Neuron (in vitro differentiated cells): ENCODE results near the gene NRK.
"Not testable (repeated sequence)": the region's sequence is repeated elsewhere in the genome, so short reads cannot be mapped to it uniquely, and the experiment has no call there.

Experiments used
- H2AFZ ChIP-seq: one replicate; pipeline ENCODE4 v1.6.1; 2013; ENCODE audit warnings: low read depth, mild to moderate bottlenecking, inconsistent platforms, low read length, moderate library complexity
- H3K27me3 ChIP-seq: one replicate; pipeline ENCODE4 v1.6.1; 2013; ENCODE audit warnings: low read length; ENCODE audit not compliant: insufficient read depth
- H3K36me3 ChIP-seq: one replicate; pipeline ENCODE4 v1.6.1; 2013; ENCODE audit warnings: low read length; ENCODE audit not compliant: insufficient read depth
- H3K4me1 ChIP-seq: one replicate; pipeline ENCODE4 v1.6.1; 2013; ENCODE audit warnings: low read length; ENCODE audit not compliant: insufficient read depth
- H3K4me3 ChIP-seq: 2 replicates; pipeline ENCODE4 v1.5.1; 2013; ENCODE audit warnings: mild to moderate bottlenecking, low read length, moderate library complexity
- H3K9me3 ChIP-seq: one replicate; pipeline ENCODE4 v1.6.1; 2013; ENCODE audit warnings: low read length

Gene NRK

GRCh38 chrX:105822138-105823091, at the start of gene NRK:
TSS of gene NRK (plus strand) at chrX:105822539. CDS start at chrX:105822846, 307 bp downstream.
- Histone ChIP-seq H3K9me3 (no peaks in the 10 kb centered on the region), H3K4me1 (no peaks in the 10 kb centered on the region), H3K4me3 (no peak within 1 kb of the TSS), H3K36me3 (no peaks in the 10 kb centered on the region), H3K27me3 (peaks cover 53% of the 10 kb centered on the region), H2AFZ (no peak within 1 kb of the TSS)

GRCh38 chrX:105773801-105774200, 48.5 kb upstream of the NRK start:
- Histone ChIP-seq H3K36me3 (no peaks in the 10 kb centered on the region), H3K27me3 (peaks cover 2% of the 10 kb centered on the region), H3K9me3 (no peaks in the 10 kb centered on the region), H2AFZ (no peak overlapping the region), H3K4me3 (no peak overlapping the region), H3K4me1 (no peaks in the 10 kb centered on the region)

DNA sequence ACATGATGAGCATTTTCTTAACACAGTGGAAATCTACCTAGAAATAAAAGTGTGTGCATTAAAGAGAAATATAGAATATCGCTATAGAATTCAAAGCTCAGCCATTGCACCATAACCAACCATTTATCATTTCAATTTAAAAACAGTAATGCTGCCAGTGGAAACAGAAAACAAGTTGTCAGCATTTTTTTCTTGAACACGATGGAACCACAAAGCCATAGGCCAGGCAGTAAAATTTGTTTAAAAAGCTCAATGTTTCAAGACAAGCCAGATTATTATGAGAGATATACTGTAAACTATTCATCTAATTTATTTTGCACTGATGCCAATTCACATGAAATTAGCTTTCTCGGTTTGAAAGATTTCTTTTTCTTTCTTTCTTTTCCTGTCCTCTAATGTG, 46.7 kb upstream of the NRK start:
- no peak overlapping the region for H3K4me3 ChIP-seq
- no peaks in the 10 kb centered on the region for H3K9me3 ChIP-seq
- no peaks in the 10 kb centered on the region for H3K36me3 ChIP-seq
- peaks cover 2% of the 10 kb centered on the region for H3K27me3 ChIP-seq
- H2AFZ ChIP-seq, result no peak overlapping the region
- no peaks in the 10 kb centered on the region for H3K4me1 ChIP-seq

- no peak overlapping the region for H3K4me3 ChIP-seq
- H3K36me3 ChIP-seq, result no peaks in the 10 kb centered on the region
- H3K9me3 ChIP-seq, result no peaks in the 10 kb centered on the region
- H3K27me3 ChIP-seq, result no peaks in the 10 kb centered on the region
- no peak overlapping the region for H2AFZ ChIP-seq
- no peaks in the 10 kb centered on the region for H3K4me1 ChIP-seq
These were observed 40.5 kb upstream of the NRK start for GRCh38 chrX:105781804-105782203.

DNA sequence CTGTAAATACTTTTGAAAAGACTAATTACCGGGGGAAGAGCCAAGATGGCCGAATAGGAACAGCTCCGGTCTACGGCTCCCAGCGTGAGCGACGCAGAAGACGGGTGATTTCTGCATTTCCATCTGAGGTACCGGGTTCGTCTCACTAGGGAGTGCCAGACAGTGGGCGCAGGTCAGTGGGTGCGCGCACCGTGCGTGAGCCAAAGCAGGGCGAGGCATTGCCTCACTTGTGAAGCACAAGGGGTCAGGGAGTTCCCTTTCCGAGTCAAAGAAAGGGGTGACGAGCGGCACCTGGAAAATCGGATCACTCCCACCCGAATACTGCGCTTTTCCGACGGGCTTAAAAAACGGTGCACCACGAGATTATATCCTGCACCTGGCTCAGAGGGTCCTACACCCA, 25.5 kb upstream of the NRK start:
- H3K9me3 ChIP-seq, H3K4me3 ChIP-seq, H3K4me1 ChIP-seq, H2AFZ ChIP-seq, H3K36me3 ChIP-seq, H3K27me3 ChIP-seq: not testable (repeated sequence)

DNA sequence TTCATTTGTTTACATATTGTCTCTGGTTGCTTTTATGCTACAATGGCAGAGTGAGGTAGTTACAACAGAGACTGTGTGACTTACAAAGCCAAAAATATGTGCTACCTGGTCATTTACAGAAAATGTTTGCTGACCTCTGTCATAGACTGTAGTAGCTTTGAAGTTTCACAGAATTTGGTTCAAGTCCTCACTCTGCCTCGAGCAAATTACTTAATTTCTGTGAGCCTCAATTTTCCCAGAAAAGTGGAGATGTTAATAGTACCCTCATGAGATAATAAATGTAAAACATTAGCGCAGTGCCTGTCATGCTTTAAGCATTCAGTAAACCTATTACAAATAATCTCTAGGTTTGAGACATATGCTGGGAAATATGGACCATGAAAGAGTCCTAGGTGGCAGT, 18.4 kb upstream of the NRK start:
- H3K4me1 ChIP-seq, result no peaks in the 10 kb centered on the region
- no peaks in the 10 kb centered on the region for H3K27me3 ChIP-seq
- no peak overlapping the region for H3K4me3 ChIP-seq
- H3K36me3 ChIP-seq, result no peaks in the 10 kb centered on the region
- no peak overlapping the region for H2AFZ ChIP-seq
- H3K9me3 ChIP-seq, result no peaks in the 10 kb centered on the region

- H3K36me3 ChIP-seq, H2AFZ ChIP-seq, H3K27me3 ChIP-seq, H3K9me3 ChIP-seq, H3K4me3 ChIP-seq, H3K4me1 ChIP-seq: not testable (repeated sequence)
These were observed 16.7 kb upstream of the NRK start for GRCh38 chrX:105805655-105806054.

- H3K27me3 ChIP-seq, result peaks cover 30% of the 10 kb centered on the region
These were observed 5.8 kb upstream of the NRK start for GRCh38 chrX:105816517-105816916.

DNA sequence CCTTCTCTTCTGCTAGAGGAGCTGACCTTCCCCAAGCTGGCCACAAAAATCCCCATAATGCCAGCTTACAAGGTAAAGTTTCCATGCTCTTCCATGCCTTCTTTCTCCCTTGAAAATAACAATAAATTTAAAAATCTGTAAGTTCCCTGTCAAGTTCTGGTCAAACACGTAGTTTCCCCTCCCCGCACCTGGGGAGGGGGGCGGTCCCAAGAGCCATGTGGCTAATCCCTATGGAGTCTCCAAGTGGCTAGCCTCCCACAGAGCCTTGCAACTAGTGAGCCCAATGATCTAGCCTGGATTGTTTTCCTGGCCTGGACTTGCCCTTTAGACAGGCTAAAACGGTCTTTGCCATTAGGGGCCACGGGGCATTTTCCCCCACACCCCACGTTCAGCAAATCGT, 2.1 kb upstream of the NRK start:
- peaks cover 51% of the 10 kb centered on the region for H3K27me3 ChIP-seq
- no peaks in the 10 kb centered on the region for H3K36me3 ChIP-seq
- H3K9me3 ChIP-seq, result no peaks in the 10 kb centered on the region
- H2AFZ ChIP-seq, result no peak overlapping the region
- H3K4me3 ChIP-seq, result no peak overlapping the region
- H3K4me1 ChIP-seq, result no peaks in the 10 kb centered on the region

More at GRCh38 chrX:105816517-105816916, 5.8 kb upstream of the NRK start:
- Histone ChIP-seq H3K9me3 (no peaks in the 10 kb centered on the region), H3K4me3 (no peak overlapping the region), H3K4me1 (no peaks in the 10 kb centered on the region), H3K36me3 (no peaks in the 10 kb centered on the region), H2AFZ (no peak overlapping the region)

DNA sequence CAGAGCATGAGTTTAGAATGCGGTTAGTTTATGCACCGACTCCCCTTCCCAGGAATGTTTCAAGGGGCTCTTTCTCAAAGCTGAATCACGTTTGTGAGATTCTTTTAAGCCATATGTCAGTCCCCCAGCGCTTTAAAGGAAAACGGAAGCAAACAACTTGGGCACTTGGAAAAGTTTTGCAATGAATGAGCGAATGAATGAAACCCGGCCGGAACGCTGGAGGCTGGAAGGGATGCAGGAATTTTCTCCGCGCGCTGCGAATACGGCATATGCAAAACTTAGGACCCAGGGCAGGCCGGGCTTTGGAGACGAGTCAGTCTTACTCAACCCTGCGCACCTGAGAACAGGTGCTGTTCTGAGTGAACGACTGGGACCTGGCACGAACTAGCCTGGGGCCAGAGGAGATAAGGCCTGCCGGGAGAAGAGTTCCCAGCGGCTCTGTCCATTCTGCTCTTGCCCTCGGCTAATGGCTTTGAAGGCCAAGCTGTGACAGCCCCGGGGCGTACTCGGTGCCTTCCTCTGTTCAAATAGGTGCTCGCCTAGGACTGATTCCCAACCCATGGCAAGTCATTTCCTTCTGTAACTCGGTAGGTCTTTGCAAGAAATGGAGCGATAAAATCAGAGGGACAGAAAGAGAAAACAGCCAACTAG, 743 bp upstream of the NRK start:
- Histone ChIP-seq H3K9me3 (no peaks in the 10 kb centered on the region), H3K4me3 (no peak overlapping the region), H3K36me3 (no peaks in the 10 kb centered on the region), H3K27me3 (peaks cover 51% of the 10 kb centered on the region), H2AFZ (no peak overlapping the region), H3K4me1 (no peaks in the 10 kb centered on the region)

- Histone ChIP-seq H3K4me1 (no peaks in the 10 kb centered on the region), H3K4me3 (no peak overlapping the region), H3K9me3 (no peaks in the 10 kb centered on the region), H3K36me3 (no peaks in the 10 kb centered on the region), H3K27me3 (peaks cover 53% of the 10 kb centered on the region), H2AFZ (no peak overlapping the region)
These were observed 735 bp downstream of the NRK start for GRCh38 chrX:105823092-105823455.

- no peaks in the 10 kb centered on the region for H3K9me3 ChIP-seq
- H3K4me3 ChIP-seq, result no peak overlapping the region
These were observed 6.7 kb downstream of the NRK start for GRCh38 chrX:105829011-105829410.

DNA sequence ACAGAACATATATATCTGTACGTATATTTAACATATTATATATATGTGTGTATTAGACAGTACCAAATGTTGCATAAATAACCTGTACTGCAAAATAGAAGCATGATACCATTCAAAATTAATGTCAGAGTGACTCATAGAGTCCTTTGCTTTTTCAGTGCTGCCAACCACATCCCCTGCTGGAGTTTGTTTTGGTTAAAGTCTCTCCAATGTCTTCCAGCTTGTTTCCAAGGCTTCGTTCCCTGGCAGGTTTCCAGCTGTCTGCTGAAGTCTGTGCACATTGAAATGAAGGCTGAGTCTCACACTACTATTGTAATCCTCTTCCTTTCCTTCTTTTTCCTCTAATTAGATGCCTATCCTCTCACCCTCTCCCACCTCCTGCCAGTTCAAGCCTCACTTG, 14.9 kb downstream of the NRK start:
- no peaks in the 10 kb centered on the region for H3K36me3 ChIP-seq
- no peaks in the 10 kb centered on the region for H3K27me3 ChIP-seq
- no peak overlapping the region for H3K4me3 ChIP-seq
- no peaks in the 10 kb centered on the region for H3K9me3 ChIP-seq
- no peaks in the 10 kb centered on the region for H3K4me1 ChIP-seq
- no peak overlapping the region for H2AFZ ChIP-seq

More at GRCh38 chrX:105829011-105829410, 6.7 kb downstream of the NRK start:
- Histone ChIP-seq H3K27me3 (peaks cover 8% of the 10 kb centered on the region), H3K4me1 (no peaks in the 10 kb centered on the region), H3K36me3 (no peaks in the 10 kb centered on the region), H2AFZ (no peak overlapping the region)
